Activated CD8-positive, alpha-beta memory T cell treated with anti-CD3 and anti-CD28 coated beads for 48 hours (primary cell): ENCODE results near the gene FGF1.

ENCODE experiments used
- DNase-seq, 3 experiments: peaks; one replicate each; pipeline ENCODE4 v3.0.0-alpha.2; 2020; ENCODE audit warnings: low read depth in 2 of 3, low spot score in 2 of 3

FGF1 gene

GRCh38 chr5:142614054-142614453 lies 71.8 kb downstream of the FGF1 start:
- DNase-seq, result no peak

- DNase-seq, result no peak
These were observed 72.6 kb downstream of the FGF1 start for GRCh38 chr5:142613271-142613671.

GRCh38 chr5:142612494-142613270 lies 73.2 kb downstream of the FGF1 start:
- DNase-seq, result no peak

DNA sequence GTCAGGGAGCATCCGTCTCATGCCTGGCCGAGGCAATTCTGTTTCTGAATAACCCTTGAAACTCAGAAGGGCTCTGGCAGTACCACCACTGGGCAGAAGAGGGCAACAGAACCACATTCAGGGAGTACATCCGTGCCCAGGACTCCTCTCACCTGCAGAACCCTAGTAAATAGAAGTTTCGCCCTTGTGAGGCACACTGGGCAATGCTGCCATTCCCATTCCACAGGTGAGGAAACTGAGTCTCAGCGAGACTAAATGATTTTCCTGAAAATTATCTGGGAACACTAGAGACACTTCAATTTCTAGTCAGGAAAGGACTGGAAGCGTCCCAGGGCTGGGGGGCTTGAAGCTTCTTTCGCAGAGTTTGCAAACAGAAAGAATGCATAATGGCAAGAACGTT lies 74.7 kb downstream of the FGF1 start:
- DNase-seq, result peak; percentile 26 to 50 (median 37)

DNA sequence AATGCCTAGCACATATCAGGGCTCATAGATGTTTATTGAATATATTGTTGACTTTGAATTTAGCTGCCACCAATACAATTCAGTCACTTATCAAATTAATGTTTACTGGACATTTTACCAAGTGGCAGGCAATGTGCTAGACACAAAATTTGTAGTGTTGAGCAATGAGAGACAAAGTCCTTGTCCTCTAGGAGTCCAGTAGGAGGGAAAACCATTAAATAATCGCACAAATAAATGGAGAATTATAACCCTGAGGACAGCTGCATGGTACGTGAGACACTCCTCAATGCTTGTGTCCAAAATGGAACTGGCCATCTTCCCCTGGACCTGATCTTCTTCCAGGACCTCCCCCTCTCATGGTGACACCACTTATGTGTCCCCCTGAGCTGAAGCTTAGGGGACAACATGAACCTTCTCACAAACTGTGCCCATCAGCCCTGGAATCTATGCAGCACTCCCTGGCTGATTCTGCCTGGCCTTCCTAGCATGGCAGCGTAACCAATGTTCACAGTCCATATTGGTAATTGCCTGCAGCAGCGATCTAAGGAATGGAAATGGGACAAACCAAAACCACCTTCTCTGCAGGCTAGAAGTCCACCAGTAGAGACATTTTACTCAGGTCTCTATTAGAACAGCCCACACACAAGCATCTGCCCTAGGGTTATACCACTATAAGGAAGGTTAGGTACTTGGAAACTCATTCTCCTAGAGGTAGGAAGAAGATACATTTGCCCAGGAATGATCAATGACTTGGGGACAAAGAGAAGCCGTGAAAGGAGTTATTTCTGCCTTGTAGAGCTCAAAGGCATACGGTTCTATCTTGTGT lies 75.5 kb downstream of the FGF1 start:
- DNase-seq, result no peak

DNA sequence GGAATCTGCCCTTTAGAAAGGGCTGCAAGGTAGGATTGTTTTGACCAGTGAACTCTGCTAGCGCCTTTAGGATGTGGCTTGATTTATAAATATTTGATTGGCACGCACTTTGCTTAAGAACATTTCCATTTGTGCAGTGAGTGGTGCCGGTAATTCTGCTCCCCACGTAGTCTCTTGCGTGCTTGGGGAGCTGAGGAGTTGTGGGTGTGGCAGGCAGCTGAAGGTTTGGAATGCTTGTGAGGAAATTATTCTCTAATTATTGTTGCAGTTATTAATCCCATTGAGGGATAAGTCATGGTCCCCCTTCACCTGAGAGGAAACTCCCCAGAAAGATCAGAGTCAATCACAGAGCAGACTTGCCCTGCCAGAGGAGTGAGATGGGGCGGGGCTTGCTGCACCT lies 76.7 kb downstream of the FGF1 start:
- no peak for DNase-seq

DNA sequence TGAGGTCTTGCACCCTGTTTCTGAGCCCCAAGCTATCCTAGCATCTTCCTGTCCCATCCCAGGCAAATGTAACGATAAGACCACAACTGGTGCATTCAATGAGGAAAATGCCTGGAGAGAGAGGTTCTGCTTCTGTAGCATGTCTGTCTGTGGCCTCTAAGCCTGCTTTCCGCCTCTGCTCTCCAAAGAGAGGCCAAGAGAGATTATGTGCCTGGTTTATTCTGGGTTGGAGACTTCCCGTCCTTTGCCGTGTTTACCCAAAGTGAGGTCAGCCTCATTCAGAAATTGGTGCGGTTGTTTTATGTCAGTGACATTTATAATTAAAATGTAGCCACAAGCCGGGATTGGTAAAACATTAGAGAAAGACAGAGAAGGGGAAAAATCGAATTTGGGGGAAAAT lies 77.8 kb downstream of the FGF1 start:
- DNase-seq, result no peak

- DNase-seq, result no peak
These were observed 80.3 kb downstream of the FGF1 start for GRCh38 chr5:142605611-142606010.

- no peak for DNase-seq
These were observed 83.1 kb downstream of the FGF1 start for GRCh38 chr5:142602720-142603245.

GRCh38 chr5:142601432-142601831 lies 84.5 kb downstream of the FGF1 start:
- DNase-seq, result no peak

DNA sequence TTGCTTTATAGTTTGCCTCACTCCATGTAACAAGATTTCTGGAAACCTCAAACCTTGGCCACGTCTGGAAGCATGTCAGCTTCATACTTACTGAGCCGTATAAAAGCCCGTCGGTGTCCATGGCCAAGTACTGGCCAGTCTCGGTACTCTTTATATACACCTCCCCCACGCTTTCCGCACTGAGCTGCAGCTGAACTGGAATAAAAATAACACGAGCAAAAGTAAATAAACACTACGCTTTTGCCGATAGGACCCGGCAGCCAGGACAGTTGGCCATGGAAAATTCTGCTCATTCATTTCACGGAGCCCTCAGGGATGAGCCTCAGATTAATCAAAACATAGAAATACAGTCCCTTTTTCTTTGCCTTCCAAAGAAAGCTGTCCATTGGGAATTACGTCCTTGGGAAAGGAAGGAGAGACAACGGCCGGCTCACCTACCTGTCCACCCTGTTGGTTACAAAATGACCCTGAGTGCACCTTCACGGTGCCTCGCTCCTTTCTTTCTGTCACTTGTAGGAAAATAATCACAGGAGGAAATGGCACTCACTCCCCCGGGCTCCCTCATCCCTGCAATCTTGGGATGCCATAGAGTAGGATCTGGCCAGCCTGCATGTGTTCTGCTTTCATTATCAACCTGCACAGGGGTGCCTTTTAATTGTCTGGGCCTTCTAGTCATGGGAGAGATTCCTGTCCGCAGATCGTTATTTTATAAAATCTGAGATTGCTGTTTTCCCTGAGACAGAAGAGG lies 85.1 kb downstream of the FGF1 start:
- DNase-seq, result no peak

GRCh38 chr5:142600092-142600491 lies 85.8 kb downstream of the FGF1 start:
- no peak for DNase-seq

DNA sequence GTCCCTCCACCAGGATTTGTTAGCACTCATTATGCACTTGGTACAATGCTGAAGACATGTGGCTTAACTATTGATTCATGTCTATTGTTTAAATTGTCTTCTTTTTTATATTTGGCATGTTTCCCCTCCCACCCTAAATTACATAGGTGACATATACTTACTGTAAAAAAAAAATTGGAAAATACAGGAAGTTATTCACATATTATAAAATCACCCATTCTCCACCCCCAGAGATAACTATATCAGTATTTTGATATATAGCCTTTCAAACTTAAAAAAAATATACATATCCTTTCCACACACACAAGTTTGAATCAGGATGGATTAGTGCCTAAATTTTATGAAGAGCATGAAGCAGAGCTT lies 87.6 kb downstream of the FGF1 start:
- no peak for DNase-seq

DNA sequence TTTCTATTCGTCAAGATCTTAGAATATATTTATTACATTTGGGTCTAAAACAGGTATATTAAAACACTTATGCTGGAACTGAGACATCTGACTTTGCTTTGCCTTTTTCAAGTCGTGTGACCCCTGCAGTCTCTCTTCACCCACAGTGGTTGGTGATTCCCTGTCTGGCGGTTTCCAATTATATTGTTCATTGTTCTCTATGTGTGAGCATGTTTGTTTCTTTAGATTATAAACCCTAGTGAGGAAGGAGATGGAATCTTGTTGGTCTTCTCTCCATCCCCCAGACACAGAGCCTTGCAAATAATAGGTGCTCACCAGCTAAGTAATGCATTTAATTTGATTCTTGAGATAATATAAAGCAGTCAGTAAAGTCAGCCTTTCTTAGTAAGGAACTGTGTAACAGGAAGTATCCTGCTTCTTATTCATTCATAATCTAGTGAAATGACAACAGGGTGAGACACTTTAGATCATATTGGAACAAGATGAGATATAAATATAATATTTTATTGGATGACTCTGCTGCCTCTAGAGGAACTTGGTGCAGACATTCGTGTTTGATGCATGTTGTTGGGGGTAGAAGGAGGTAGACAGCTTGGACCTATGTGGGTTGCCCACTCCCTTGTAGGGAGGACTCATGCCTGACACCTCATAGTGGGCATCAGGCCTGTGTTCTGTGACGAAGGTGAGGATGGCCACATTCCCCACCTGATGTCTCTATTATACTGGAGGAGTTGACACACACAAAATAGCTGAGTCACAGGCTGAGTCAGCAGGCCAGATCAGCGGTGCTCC lies 88.1 kb downstream of the FGF1 start:
- DNase-seq, result no peak

- no peak for DNase-seq
These were observed 88.9 kb downstream of the FGF1 start for GRCh38 chr5:142597025-142597424.

DNA sequence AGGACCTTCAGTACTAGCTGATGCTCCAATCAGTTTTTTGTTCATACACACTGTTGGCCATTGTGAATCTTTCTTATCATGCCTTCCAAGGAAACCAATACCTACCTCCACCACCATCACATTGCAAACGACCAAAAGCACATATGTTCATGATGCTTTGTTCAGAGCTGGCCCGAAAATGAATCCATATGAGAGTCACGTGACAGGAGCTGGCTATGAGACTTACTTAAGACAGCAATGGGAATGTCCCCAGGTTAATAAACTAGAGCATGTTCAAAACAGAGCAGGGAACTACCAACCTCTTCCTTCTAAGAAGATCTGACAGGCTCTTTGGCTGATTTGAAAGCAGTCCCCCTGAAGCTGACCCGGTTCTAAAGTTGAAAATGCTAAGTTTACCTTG lies 93.5 kb downstream of the FGF1 start:
- no peak for DNase-seq

DNA sequence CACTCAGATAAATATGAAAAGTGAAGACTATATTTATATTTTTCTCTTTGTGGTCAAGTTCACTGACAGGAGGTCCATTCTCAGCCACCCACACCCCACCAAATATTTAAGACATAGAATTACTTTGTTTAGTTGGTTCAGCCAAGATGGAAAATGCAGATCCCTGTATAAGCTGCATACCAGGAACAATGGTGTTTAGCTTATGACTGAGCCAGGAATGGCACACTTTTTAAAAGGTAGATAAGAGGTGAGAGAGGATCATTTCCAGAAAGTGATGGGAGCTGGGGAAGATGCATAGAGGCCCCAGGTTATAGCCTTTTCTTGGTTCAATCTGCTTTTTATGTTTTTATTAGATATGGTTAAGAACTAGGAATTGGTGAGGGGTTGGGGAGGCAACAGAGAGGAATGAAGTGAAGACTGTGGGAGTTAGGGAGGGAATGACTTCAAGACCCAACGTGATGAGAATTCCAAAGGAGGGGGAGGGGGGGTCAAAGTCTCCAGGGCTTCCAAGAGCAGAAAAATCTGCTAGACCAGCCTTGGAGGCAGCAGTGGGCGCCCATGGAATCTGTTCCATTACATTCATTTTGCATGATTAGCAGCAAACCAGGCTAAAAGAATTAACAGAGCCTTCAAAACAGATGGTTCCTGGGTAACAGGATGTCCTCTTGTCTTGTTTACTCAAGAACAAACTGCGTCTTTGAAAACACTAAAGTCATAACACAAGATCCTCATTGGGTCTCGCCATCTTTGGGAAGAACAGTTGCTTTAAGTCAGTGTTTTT lies 95.2 kb downstream of the FGF1 start:
- DNase-seq, result no peak

GRCh38 chr5:142589720-142590119 lies 96.2 kb downstream of the FGF1 start:
- DNase-seq, result no peak

DNA sequence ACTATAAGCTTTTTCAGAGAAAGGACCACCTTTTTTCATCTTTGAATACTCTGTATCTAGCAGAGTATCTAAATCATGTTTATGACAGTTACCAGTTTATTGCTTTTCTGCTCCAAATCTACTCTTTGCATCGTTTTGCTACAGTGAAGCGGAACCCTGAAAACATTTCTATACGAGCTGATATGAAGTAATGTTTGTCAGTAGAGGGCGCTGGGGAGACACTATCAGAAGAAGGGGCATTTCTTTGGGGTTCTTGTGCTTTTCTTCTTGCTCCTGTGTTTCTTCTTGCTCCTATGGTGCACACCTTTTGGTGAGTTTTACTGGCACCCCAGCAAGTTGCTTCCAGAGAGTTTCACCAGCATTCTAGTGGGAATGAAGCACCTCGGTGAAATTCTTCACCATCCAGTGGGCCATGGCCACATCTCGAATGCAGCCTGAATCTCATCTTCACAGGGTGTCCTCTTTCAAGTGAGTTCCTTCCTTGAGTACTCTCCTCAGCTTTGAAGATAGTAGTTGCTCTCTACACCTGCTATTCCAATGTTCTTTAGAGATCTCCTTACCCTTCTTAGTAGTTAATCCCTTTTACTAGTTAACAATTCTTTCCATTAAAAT lies 98.4 kb downstream of the FGF1 start:
- DNase-seq, result no peak

DNA sequence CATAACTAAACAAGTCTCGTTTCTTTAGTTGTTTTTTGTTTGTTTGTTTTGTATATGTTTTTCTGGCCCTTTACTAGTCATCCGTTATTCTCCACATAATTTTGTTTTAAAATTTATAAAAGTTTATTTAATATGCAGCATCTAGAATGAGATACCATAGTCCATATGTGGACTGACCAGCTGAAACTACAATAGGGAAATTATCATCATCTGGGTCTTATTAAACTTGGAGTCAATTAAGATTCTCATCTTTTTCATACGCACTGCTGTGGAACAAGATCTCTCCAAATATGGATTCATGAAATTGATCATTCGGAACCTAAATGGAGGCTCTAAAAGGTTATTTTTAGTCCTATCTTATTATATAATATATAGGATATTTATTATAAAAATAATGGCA lies 99.3 kb downstream of the FGF1 start:
- DNase-seq, result no peak
